Upper lobe of left lung (tissue), 6 donors: ENCODE measurements around the gene CCNO. TPM values are rescaled to one million over a fixed set of nuclear protein-coding genes. Genes with fewer than 3 reads are reported as not detected.
A peak's percentile ranks its signal among the peaks of the same experiment; 100 is the strongest.

ENCODE experiments used
- ATAC-seq, 2 donors: fragments of 200-7000 bp; cut with Tn5 transposase; one replicate each; pipeline ENCODE4 v1.9.1; 2022; ENCODE audit warnings: mild to moderate bottlenecking in 2 of 2, moderate library complexity in 2 of 2; ENCODE audit not compliant: low FRiP score in 2 of 2
- DNase-seq, 2 donors: peaks; one replicate each; pipeline ENCODE4 v3.0.0-alpha.2; 2019 to 2020
- H3K27ac ChIP-seq, 4 donors: fragments of 200-600 bp; sonication (generic); one replicate each; pipeline ENCODE4 v1.5.1; 2016 to 2019
- H3K27me3 ChIP-seq, 4 donors: fragments of 200-600 bp; sonication (generic); one replicate each; pipeline ENCODE4 v1.5.1; 2017 to 2019
- H3K36me3 ChIP-seq, 4 donors: fragments of 200-600 bp; sonication (generic); one replicate each; pipeline ENCODE4 v1.5.1; 2016 to 2019
- H3K4me1 ChIP-seq, 4 donors: fragments of 200-600 bp; sonication (generic); one replicate each; pipeline ENCODE4 v1.5.1; 2018 to 2019
- H3K4me3 ChIP-seq, 4 donors: fragments of 200-600 bp; sonication (generic); one replicate each; pipeline ENCODE4 v1.5.1; 2017 to 2019; ENCODE audit warnings: mild to moderate bottlenecking in 2 of 4, moderate library complexity in 1 of 4
- H3K9me3 ChIP-seq, 4 donors: fragments of 200-600 bp; sonication (generic); one replicate each; pipeline ENCODE4 v1.5.1; 2018 to 2019
- CTCF ChIP-seq, 6 experiments: fragments of 450-650 bp in 4 of 6; fragments of 200-600 bp in 2 of 6; sonication (generic) in 2 of 6; IDR thresholded peaks; one replicate each; pipeline ENCODE4 v1.5.1; 2016 to 2019; ENCODE audit warnings: antibody characterized with exemption in 6 of 6
- EP300 ChIP-seq, 4 donors: sonication (generic); formaldehyde crosslinking; IDR thresholded peaks; one replicate each; pipeline ENCODE4 v1.5.1; 2017; ENCODE audit warnings: antibody characterized with exemption in 4 of 4, control low read depth in 2 of 4
- POLR2A ChIP-seq, 4 donors: fragments of 450-650 bp; IDR thresholded peaks; one replicate each; pipeline ENCODE4 v1.5.1; 2016 to 2017; ENCODE audit warnings: antibody characterized with exemption in 4 of 4, mild to moderate bottlenecking in 2 of 4
- POLR2AphosphoS5 ChIP-seq, 2 donors: sonication (generic); formaldehyde crosslinking; IDR thresholded peaks; one replicate each; pipeline ENCODE4 v1.5.1; 2017; ENCODE audit warnings: antibody characterized with exemption in 2 of 2
- WGBS, 2 donors: methylation state at CpG; one replicate each; pipeline ENCODE4 v1.1.5; 2017 to 2018; 5-methylcytosine and 5-hydroxymethylcytosine counted together
- total RNA-seq, 6 donors: library from RNA; depleted of rRNA in 4 of 6; stranded (reverse); fragments of >200 nt in 4 of 6; gene quantifications; one replicate each; pipeline versions ENCODE4 v1.1.0 to v1.2.1, GENCODE V29; 2016 to 2021
- donor health status: DM: no; HTN: no; CAD: no; lungs with moderate emphysema.
- donor health status: DM: no; HTN: yes; CAD: no; lungs with severe emphysema.

The CCNO gene
- total RNA-seq, 6 donors from 2014 or later, result 0.31 to 8.5 (median 2.4) TPM; not detected in 1

- H3K27ac ChIP-seq, result no peak overlapping the region
- ATAC-seq, result no peak
- WGBS, 2 donors, result 47 to 51% methylated on average over 7 of the region's 7 CpGs
- H3K9me3 ChIP-seq, result no peaks in the 10 kb centered on the region
- peaks cover 0 to 88% (median 52%) of the 10 kb centered on the region in 4 donors for H3K27me3 ChIP-seq
- no peak for DNase-seq
- H3K4me3 ChIP-seq, result no peak overlapping the region
- TF ChIP-seq POLR2A (IDR thresholded peaks at IDR 0.05), result no peak
- no peaks in the 10 kb centered on the region for H3K36me3 ChIP-seq
- H3K4me1 ChIP-seq, result peaks cover 36 to 40% (median 37%) of the 10 kb centered on the region in 4 donors
These were observed 9.6 kb downstream of the CCNO start for GRCh38 chr5:55223812-55224240.

- 17 to 23% methylated on average over 27 to 39 of the region's 61 CpGs for WGBS, 2 donors
- no peak overlapping the region for H3K27ac ChIP-seq
- H3K4me1 ChIP-seq, result peaks cover 36 to 40% (median 37%) of the 10 kb centered on the region in 4 donors
- H3K27me3 ChIP-seq, result peaks cover 0 to 82% (median 49%) of the 10 kb centered on the region in 4 donors
- ATAC-seq (no peak), DNase-seq (peak in 1 of 2 donors; percentile 85)
- no peaks in the 10 kb centered on the region for H3K9me3 ChIP-seq
- no peaks in the 10 kb centered on the region for H3K36me3 ChIP-seq
- TF ChIP-seq EP300 (IDR thresholded peaks at IDR 0.05) (no peak), POLR2A (IDR thresholded peaks at IDR 0.05) (no peak)
- H3K4me3 ChIP-seq, result no peak overlapping the region
These were observed 10.2 kb downstream of the CCNO start for GRCh38 chr5:55222985-55223811.

- Histone ChIP-seq H3K9me3 (no peaks in the 10 kb centered on the region), H3K27ac (no peak overlapping the region), H3K4me1 (peaks cover 30 to 33% (median 32%) of the 10 kb centered on the region in 4 donors), H3K36me3 (no peaks in the 10 kb centered on the region), H3K27me3 (peaks cover 0 to 74% (median 44%) of the 10 kb centered on the region in 4 donors), H3K4me3 (no peak overlapping the region)
- DNase-seq (peak in 1 of 2 donors; percentile 40), ATAC-seq (no peak)
- 19 to 25% methylated on average over 30 of the region's 30 CpGs for WGBS, 2 donors
- no peak for TF ChIP-seq EP300 (IDR thresholded peaks at IDR 0.05)
- no peak for TF ChIP-seq CTCF (IDR thresholded peaks at IDR 0.05)
- no peak for TF ChIP-seq POLR2AphosphoS5 (IDR thresholded peaks at IDR 0.05)
- no peak for TF ChIP-seq POLR2A (IDR thresholded peaks at IDR 0.05)
These were observed 11.1 kb downstream of the CCNO start for GRCh38 chr5:55222092-55222984.

- peak in 1 of 2 donors; percentile 51 for ATAC-seq
These were observed 12.8 kb downstream of the CCNO start for GRCh38 chr5:55220433-55221185.

More at GRCh38 chr5:55220433-55221185, 12.8 kb downstream of the CCNO start:
- Histone ChIP-seq H3K27me3 (peaks cover 0 to 56% (median 30%) of the 10 kb centered on the region in 4 donors), H3K27ac (no peak overlapping the region), H3K9me3 (no peaks in the 10 kb centered on the region), H3K4me1 (peaks cover 18 to 21% (median 20%) of the 10 kb centered on the region in 4 donors), H3K4me3 (peak overlapping the region in 2 of 4 donors; percentile 10 to 23), H3K36me3 (no peaks in the 10 kb centered on the region)
- 9 to 10% methylated on average over 4 to 53 of the region's 62 CpGs for WGBS, 2 donors
- DNase-seq, result peak in 1 of 2 donors; percentile 78
- TF ChIP-seq POLR2AphosphoS5 (IDR thresholded peaks at IDR 0.05) (no peak), POLR2A (IDR thresholded peaks at IDR 0.05) (no peak), CTCF (IDR thresholded peaks at IDR 0.05) (no peak), EP300 (IDR thresholded peaks at IDR 0.05) (no peak)
